Neural progenitor cell (in vitro differentiated cells): ENCODE results near the gene STAG1.

Source experiments
- EZH2 ChIP-seq: fragments of 200-600 bp; sonication (generic); IDR thresholded peaks from 2 replicates; pipeline ENCODE4 v1.6.1; 2017; ENCODE audit warnings: antibody characterized with exemption, mild to moderate bottlenecking, moderate library complexity
- EZH2phosphoT487 ChIP-seq: fragments of 200-600 bp; sonication (generic); IDR thresholded peaks from 2 replicates; pipeline ENCODE4 v1.6.1; 2017; ENCODE audit warnings: antibody characterized with exemption
- TF ChIP-seq, protein P1 (sequence below): fragments of 200-600 bp; sonication (generic); IDR thresholded peaks from 2 replicates; pipeline ENCODE4 v1.5.1; 2017; ENCODE audit warnings: antibody characterized with exemption, mild to moderate bottlenecking

DNA sequence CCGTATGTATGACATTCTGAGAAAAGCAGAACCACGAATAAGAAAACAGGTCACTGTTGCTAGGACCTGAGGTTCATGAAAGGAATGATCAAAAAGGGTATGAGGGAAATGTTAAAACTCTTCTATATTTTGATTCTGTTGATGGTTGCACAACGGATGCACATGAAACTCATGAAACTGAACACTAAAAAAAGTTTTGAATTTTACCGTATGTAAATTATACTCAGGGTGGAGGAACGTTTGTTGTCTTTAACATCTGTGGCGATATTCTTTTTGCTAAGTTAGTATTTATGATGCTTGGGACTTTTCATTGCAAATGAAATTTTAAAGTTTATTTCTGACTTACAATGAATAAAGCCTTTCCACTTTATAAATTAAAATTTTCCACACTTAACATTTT is 55.4 kb downstream of the STAG1 start:
- TF ChIP-seq, protein P1, sequence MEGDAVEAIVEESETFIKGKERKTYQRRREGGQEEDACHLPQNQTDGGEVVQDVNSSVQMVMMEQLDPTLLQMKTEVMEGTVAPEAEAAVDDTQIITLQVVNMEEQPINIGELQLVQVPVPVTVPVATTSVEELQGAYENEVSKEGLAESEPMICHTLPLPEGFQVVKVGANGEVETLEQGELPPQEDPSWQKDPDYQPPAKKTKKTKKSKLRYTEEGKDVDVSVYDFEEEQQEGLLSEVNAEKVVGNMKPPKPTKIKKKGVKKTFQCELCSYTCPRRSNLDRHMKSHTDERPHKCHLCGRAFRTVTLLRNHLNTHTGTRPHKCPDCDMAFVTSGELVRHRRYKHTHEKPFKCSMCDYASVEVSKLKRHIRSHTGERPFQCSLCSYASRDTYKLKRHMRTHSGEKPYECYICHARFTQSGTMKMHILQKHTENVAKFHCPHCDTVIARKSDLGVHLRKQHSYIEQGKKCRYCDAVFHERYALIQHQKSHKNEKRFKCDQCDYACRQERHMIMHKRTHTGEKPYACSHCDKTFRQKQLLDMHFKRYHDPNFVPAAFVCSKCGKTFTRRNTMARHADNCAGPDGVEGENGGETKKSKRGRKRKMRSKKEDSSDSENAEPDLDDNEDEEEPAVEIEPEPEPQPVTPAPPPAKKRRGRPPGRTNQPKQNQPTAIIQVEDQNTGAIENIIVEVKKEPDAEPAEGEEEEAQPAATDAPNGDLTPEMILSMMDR, result no peak
- TF ChIP-seq EZH2, result no peak
- TF ChIP-seq EZH2phosphoT487, result no peak
